Vagina (tissue), 2 donors: Measurements from ENCODE around the gene RBM18. TPM values are rescaled to one million over a fixed set of nuclear protein-coding genes. Genes with fewer than 3 reads are reported as not detected.

ENCODE experiments used
- DNase-seq, 2 donors: peaks; one replicate each; pipeline ENCODE4 v3.0.0-alpha.2; 2017; ENCODE audit errors: extremely low spot score in 2 of 2
- H3K27ac ChIP-seq: fragments of 200-600 bp; sonication (generic); one replicate; pipeline ENCODE4 v1.5.1; 2019
- H3K27me3 ChIP-seq: fragments of 200-600 bp; sonication (generic); one replicate; pipeline ENCODE4 v1.5.1; 2019
- H3K36me3 ChIP-seq, 2 donors: fragments of 200-600 bp; sonication (generic); one replicate each; pipeline ENCODE4 v1.5.1; 2017 to 2019
- H3K4me1 ChIP-seq: fragments of 200-600 bp; sonication (generic); one replicate; pipeline ENCODE4 v1.5.1; 2019
- H3K4me3 ChIP-seq, 2 donors: fragments of 200-600 bp; sonication (generic); 1 replicate in 1 of 2; 2 replicates in 1 of 2; pipeline ENCODE4 v1.5.1; 2016 to 2019
- H3K9me3 ChIP-seq: fragments of 200-600 bp; sonication (generic); one replicate; pipeline ENCODE4 v1.5.1; 2019
- POLR2A ChIP-seq, 2 donors: fragments of 450-650 bp; IDR thresholded peaks; one replicate each; pipeline ENCODE4 v1.6.1; 2017; ENCODE audit warnings: antibody characterized with exemption in 2 of 2, mild to moderate bottlenecking in 2 of 2, moderate library complexity in 2 of 2
- POLR2AphosphoS5 ChIP-seq, 2 donors: sonication (generic); formaldehyde crosslinking; IDR thresholded peaks; one replicate each; pipeline ENCODE4 v1.9.0; 2017; ENCODE audit warnings: antibody characterized with exemption in 2 of 2, mild to moderate bottlenecking in 2 of 2, low read depth in 1 of 2; ENCODE audit not compliant: insufficient read depth in 1 of 2
- intact Hi-C: fragments of 100-400 bp; cut with DNase I; formaldehyde crosslinking; loops from one replicate; pipeline ENCODE4 v1.15.1; 2023
- total RNA-seq: library from RNA; depleted of rRNA; stranded (reverse); fragments of >200 nt; gene quantifications from one replicate; pipeline ENCODE4 v1.2.3, GENCODE V29; 2016
- TF ChIP-seq, protein P1 (sequence below), 3 experiments: fragments of 450-650 bp in 2 of 3; fragments of 200-600 bp in 1 of 3; sonication (generic) in 1 of 3; IDR thresholded peaks; one replicate each; pipeline ENCODE4 v1.5.1; 2017 to 2019; ENCODE audit warnings: antibody characterized with exemption in 3 of 3, mild to moderate bottlenecking in 2 of 3, moderate library complexity in 2 of 3

RBM18 gene
- total RNA-seq, 1 donor from 2014 or later: 11.3 TPM

DNA sequence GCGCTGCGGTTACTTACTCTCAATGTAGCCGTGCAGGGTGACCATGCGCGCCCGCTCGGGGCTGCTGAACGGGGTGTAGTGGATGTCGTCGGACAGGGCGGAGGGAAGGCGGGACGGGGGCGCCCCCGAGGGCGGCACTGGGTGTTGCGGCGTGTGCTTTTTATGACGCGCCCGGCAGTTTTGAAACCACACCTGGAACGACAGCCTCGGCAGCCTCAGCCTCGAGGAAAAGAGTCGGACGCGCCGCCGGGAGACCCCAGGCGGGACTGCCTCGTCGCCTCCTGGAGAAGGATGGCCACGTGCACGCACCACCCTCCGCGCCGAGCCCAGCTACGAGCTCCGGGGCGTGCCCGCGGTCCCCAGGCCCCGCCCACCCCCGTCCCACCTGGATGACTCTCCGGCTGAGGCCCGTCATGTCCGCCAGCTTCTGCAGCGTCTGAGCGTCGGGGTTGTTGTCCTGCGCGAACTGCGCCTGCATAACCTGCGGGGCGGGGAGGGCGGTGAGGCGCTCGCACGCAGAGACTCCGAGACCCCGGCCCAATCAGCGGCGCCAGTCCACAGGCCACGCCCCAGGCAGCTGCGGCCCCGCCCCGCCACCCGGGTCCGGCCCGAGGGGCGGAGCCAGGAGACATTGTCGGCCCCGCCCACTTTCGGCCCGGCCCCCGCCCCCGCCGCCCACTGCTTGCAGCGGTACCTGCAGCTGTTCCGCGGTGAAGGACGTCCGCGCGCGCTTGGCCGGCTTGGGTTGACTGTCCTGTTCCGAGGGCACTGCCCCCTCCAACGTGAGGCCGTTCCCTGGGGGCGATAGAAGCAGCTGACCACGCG lies 50.8 kb downstream of the RBM18 start:
- H3K4me3 ChIP-seq: peak overlapping the region; percentile 27 to 39
- no peaks in the 10 kb centered on the region for H3K36me3 ChIP-seq
- TF ChIP-seq POLR2A (IDR thresholded peaks at IDR 0.05): no peak
- TF ChIP-seq, protein P1, sequence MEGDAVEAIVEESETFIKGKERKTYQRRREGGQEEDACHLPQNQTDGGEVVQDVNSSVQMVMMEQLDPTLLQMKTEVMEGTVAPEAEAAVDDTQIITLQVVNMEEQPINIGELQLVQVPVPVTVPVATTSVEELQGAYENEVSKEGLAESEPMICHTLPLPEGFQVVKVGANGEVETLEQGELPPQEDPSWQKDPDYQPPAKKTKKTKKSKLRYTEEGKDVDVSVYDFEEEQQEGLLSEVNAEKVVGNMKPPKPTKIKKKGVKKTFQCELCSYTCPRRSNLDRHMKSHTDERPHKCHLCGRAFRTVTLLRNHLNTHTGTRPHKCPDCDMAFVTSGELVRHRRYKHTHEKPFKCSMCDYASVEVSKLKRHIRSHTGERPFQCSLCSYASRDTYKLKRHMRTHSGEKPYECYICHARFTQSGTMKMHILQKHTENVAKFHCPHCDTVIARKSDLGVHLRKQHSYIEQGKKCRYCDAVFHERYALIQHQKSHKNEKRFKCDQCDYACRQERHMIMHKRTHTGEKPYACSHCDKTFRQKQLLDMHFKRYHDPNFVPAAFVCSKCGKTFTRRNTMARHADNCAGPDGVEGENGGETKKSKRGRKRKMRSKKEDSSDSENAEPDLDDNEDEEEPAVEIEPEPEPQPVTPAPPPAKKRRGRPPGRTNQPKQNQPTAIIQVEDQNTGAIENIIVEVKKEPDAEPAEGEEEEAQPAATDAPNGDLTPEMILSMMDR (IDR thresholded peaks at IDR 0.05): no peak
- no peak for TF ChIP-seq POLR2AphosphoS5 (IDR thresholded peaks at IDR 0.05; ENCODE audit: insufficient read depth in 1 of 2, low read depth in 1 of 2)
- intact Hi-C loops: no loop called here
- H3K4me1 ChIP-seq: peaks cover 14% of the 10 kb centered on the region
- no peak overlapping the region for H3K27ac ChIP-seq
- DNase-seq: no peak
- peaks cover 19% of the 10 kb centered on the region for H3K27me3 ChIP-seq
- H3K9me3 ChIP-seq: no peaks in the 10 kb centered on the region

DNA sequence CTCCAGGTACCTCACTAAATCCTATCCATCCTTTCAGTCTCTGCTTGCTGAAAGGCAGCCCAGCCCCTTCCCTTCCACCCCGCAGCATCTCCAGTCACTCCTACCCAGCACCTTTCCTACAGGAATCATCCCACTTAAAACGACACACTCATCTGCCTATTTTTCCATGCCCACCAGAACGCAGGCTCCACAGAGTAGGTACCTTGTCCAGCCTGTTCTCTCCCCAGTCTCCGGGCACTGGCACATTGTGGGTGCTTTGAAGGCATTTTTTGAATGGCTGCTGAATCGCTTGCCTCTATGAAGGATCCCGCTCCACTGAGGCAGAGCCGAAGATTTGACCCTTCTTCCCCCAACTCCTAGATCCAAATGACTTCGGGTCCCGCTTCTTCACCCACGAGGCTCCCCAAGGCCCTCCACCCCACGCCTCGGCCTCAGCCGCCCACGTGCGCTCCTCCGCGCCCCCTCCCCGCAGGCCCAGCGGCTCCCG lies 51.5 kb downstream of the RBM18 start:
- Histone ChIP-seq H3K27ac (no peak overlapping the region), H3K4me1 (peaks cover 12% of the 10 kb centered on the region), H3K4me3 (peak overlapping the region; percentile 27 to 39), H3K36me3 (no peaks in the 10 kb centered on the region), H3K27me3 (peaks cover 19% of the 10 kb centered on the region), H3K9me3 (no peaks in the 10 kb centered on the region)
- no peak for TF ChIP-seq POLR2AphosphoS5 (IDR thresholded peaks at IDR 0.05; ENCODE audit: insufficient read depth in 1 of 2, low read depth in 1 of 2)
- TF ChIP-seq, protein P1 (IDR thresholded peaks at IDR 0.05): no peak
- no peak for TF ChIP-seq POLR2A (IDR thresholded peaks at IDR 0.05)
- DNase-seq: no peak
- intact Hi-C loops: no loop called here

DNA sequence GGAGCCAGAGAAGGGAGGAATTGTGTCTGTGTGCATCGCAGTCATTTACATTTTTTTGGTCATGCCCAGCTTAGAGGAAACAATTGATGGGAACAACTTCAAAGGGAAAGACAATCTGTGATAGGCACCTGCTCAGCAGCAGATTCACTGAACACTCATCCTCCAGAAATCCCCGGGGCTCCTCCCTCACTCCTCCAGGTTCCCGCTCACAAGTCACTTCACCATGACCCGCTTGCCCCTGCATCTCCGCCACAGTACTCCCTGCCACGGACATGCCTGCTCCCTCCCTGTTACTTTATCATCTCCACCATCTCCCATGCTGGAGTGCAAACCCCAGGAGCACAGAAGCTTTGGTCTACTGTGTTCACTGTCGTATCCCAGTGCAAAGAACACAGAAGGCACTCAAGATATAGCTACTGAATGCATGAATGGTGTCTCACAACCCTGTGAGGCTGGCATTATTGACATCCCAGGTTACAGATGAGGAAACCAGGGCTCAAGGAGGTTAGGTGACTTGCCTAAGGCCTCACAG lies 52.1 kb downstream of the RBM18 start:
- TF ChIP-seq POLR2AphosphoS5 (IDR thresholded peaks at IDR 0.05; ENCODE audit: insufficient read depth in 1 of 2, low read depth in 1 of 2) (no peak), POLR2A (IDR thresholded peaks at IDR 0.05) (no peak)
- TF ChIP-seq, protein P1 (IDR thresholded peaks at IDR 0.05): no peak
- H3K27me3 ChIP-seq: peaks cover 19% of the 10 kb centered on the region
- H3K4me3 ChIP-seq: no peak overlapping the region
- peaks cover 12% of the 10 kb centered on the region for H3K4me1 ChIP-seq
- no peak overlapping the region for H3K27ac ChIP-seq
- no peak for DNase-seq
- H3K36me3 ChIP-seq: no peaks in the 10 kb centered on the region
- intact Hi-C loops: no loop called here
- H3K9me3 ChIP-seq: no peaks in the 10 kb centered on the region

DNA sequence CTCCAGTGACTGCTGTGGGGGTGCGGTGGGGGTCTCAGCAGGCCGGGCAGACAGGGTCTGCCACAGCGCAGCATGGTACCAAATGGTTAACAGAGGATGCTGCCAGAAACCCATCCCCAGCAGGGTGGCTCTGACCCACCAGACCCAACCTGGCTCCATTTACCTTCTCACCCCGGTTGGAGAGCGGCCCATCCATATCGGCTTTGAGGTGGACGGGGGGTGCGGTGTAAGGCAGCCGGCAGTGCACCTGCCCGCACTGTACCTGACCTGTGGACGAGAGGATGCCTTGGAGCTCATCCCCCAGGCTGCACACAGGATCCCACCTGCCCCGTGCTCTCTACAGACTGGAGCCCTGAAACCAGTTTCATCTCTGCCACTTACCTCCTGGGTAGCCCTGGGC lies 55.2 kb downstream of the RBM18 start:
- Histone ChIP-seq H3K36me3 (no peaks in the 10 kb centered on the region), H3K27me3 (peaks cover 18% of the 10 kb centered on the region), H3K9me3 (no peaks in the 10 kb centered on the region), H3K4me1 (peaks cover 12% of the 10 kb centered on the region), H3K27ac (no peak overlapping the region), H3K4me3 (no peak overlapping the region)
- TF ChIP-seq POLR2AphosphoS5 (IDR thresholded peaks at IDR 0.05; ENCODE audit: insufficient read depth in 1 of 2, low read depth in 1 of 2) (no peak), POLR2A (IDR thresholded peaks at IDR 0.05) (no peak)
- TF ChIP-seq, protein P1 (IDR thresholded peaks at IDR 0.05): no peak
- no peak for DNase-seq
- intact Hi-C loops: no loop called here

DNA sequence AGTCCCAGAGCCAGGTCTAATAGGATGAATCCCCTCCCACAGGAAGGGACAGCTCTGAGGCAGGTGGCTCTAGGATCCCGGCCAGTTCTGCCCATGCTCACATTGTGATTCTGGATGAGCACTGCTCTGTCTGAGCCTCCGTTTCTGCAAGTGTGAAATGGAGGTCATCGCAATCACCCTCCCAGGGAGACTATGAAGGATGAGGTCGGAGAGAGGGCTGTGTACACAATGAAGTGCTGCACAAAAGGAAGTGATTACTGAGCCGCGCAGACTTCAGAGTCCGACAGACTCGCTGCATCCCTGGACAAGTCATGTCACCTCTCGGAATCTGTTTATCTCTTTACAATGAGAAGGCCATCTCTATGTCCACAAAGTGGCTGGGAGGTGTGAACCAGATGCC lies 57.5 kb downstream of the RBM18 start:
- DNase-seq: no peak
- H3K36me3 ChIP-seq: no peaks in the 10 kb centered on the region

More for the DNA sequence above, 57.5 kb downstream of the RBM18 start:
- Histone ChIP-seq H3K4me3 (no peak overlapping the region), H3K27me3 (no peaks in the 10 kb centered on the region), H3K4me1 (no peaks in the 10 kb centered on the region), H3K27ac (no peak overlapping the region), H3K9me3 (no peaks in the 10 kb centered on the region)
- TF ChIP-seq POLR2A (IDR thresholded peaks at IDR 0.05) (no peak), POLR2AphosphoS5 (IDR thresholded peaks at IDR 0.05; ENCODE audit: insufficient read depth in 1 of 2, low read depth in 1 of 2) (no peak)
- intact Hi-C loops: no loop called here
